Measurements from ENCODE around the gene TULP4.
"Not testable (repeated sequence)": the region's sequence is repeated elsewhere in the genome, so short reads cannot be mapped to it uniquely, and the experiment has no call there.

DNA sequence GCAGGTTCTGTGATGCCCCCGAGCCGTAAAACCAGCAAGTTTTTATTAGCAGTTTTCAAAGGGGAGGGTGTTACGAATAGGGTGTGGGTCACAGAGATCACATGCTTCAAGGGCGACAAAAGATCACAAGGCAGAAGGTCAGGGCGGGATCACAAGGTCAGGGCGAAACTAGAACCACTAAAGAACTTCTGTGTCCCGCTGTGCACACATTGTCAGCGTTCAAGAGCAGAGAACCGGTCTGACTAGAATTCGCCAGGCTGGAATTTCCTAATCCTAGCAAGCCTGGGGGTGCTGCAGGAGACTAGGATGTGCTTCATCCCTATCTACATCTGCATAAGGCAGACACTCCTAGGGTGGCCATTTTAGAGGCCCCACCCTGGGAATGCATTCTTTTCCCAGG is 26.9 kb downstream of the TULP4 start:
- TF ChIP-seq, protein P1, sequence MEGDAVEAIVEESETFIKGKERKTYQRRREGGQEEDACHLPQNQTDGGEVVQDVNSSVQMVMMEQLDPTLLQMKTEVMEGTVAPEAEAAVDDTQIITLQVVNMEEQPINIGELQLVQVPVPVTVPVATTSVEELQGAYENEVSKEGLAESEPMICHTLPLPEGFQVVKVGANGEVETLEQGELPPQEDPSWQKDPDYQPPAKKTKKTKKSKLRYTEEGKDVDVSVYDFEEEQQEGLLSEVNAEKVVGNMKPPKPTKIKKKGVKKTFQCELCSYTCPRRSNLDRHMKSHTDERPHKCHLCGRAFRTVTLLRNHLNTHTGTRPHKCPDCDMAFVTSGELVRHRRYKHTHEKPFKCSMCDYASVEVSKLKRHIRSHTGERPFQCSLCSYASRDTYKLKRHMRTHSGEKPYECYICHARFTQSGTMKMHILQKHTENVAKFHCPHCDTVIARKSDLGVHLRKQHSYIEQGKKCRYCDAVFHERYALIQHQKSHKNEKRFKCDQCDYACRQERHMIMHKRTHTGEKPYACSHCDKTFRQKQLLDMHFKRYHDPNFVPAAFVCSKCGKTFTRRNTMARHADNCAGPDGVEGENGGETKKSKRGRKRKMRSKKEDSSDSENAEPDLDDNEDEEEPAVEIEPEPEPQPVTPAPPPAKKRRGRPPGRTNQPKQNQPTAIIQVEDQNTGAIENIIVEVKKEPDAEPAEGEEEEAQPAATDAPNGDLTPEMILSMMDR (IDR thresholded peaks at IDR 0.05), result not testable (repeated sequence)
- TF ChIP-seq POLR2A, EP300, POLR2AphosphoS5 (IDR thresholded peaks at IDR 0.05): not testable (repeated sequence)
